Daoy (cell line): ENCODE data around the gene RPS15. TPM values are rescaled to one million over a fixed set of nuclear protein-coding genes. Genes with fewer than 3 reads are reported as not detected.

Experiments
- DNase-seq: peaks from one replicate; pipeline ENCODE4 v3.0.0-alpha.2; 2015; ENCODE audit warnings: low read depth
- total RNA-seq: library from RNA; depleted of rRNA; stranded (reverse); fragments of >200 nt; shearing (Covaris generic); gene quantifications from 2 replicates; pipeline ENCODE4 v1.2.3, GENCODE V29; 2014; rRNA removed

Gene RPS15
- total RNA-seq, 1 experiment from 2014 or later: 3,531 TPM

- no peak for DNase-seq
Observed at GRCh38 chr19:1483979-1484428, 45.8 kb downstream of the RPS15 start.

GRCh38 chr19:1486720-1487575 is 48.8 kb downstream of the RPS15 start:
- no peak for DNase-seq

GRCh38 chr19:1487576-1488281 is 49.5 kb downstream of the RPS15 start:
- DNase-seq: no peak

GRCh38 chr19:1488282-1488601 is 50.0 kb downstream of the RPS15 start:
- DNase-seq: no peak

GRCh38 chr19:1489463-1490310 is 51.5 kb downstream of the RPS15 start:
- no peak for DNase-seq

Other genes with a start within 250 kb of the RPS15 start
- 72.7 and 83.5 TPM in 2 replicates for gene STK11, start 232.6 kb upstream of the RPS15 start, total RNA-seq
- gene CBARP, start 200.4 kb upstream of the RPS15 start, total RNA-seq: 0.86 and 1.8 TPM in 2 replicates
- 41.4 and 82.8 TPM in 2 replicates for gene ATP5F1D, start 196.6 kb upstream of the RPS15 start, total RNA-seq
- 8.7 and 14.3 TPM in 2 replicates for gene MIDN, start 189.8 kb upstream of the RPS15 start, total RNA-seq
- 234 and 288 TPM in 2 replicates for gene CIRBP, start 169.1 kb upstream of the RPS15 start, total RNA-seq
- 59.0 and 104 TPM in 2 replicates for gene FAM174C, start 162.9 kb upstream of the RPS15 start, total RNA-seq
- 0.17 and 0.21 TPM in 2 replicates for gene EFNA2, start 152.5 kb upstream of the RPS15 start, total RNA-seq
- gene NDUFS7, start 54.5 kb upstream of the RPS15 start, total RNA-seq: 91.7 and 124 TPM in 2 replicates
- gene GAMT, start 36.9 kb upstream of the RPS15 start, total RNA-seq: 23.5 and 26.3 TPM in 2 replicates
- 96.2 and 115 TPM in 2 replicates for gene DAZAP1, start 30.8 kb upstream of the RPS15 start, total RNA-seq
- 0.17 TPM in 1 of 2 replicates, not detected in the other for gene APC2, start 11.7 kb downstream of the RPS15 start, total RNA-seq
- gene C19orf25, start 40.8 kb downstream of the RPS15 start, total RNA-seq: 45.8 and 53.9 TPM in 2 replicates
- gene PCSK4, start 52.0 kb downstream of the RPS15 start, total RNA-seq: 0.11 and 1.3 TPM in 2 replicates
- gene REEP6, start 52.8 kb downstream of the RPS15 start, total RNA-seq: 2.3 and 3.7 TPM in 2 replicates
- gene ADAMTSL5, start 74.6 kb downstream of the RPS15 start, total RNA-seq: 0.57 TPM in 1 of 2 replicates, not detected in the other
- not detected in 2 replicates for gene PLK5, start 85.7 kb downstream of the RPS15 start, total RNA-seq
- 71.4 and 72.7 TPM in 2 replicates for gene MEX3D, start 129.9 kb downstream of the RPS15 start, total RNA-seq
- 115 and 130 TPM in 2 replicates for gene MBD3, start 154.5 kb downstream of the RPS15 start, total RNA-seq
- 84.4 and 85.5 TPM in 2 replicates for gene UQCR11, start 167.1 kb downstream of the RPS15 start, total RNA-seq
- 91.7 and 92.8 TPM in 2 replicates for gene TCF3, start 214.2 kb downstream of the RPS15 start, total RNA-seq